WTC11 (cell line): ENCODE data around the gene CD8A. TPM values are rescaled to one million over a fixed set of nuclear protein-coding genes. Genes with fewer than 3 reads are reported as not detected.

ENCODE experiments used
- ATAC-seq: fragments of 200-7000 bp; cut with Tn5 transposase; 2 replicates; pipeline ENCODE4 v1.10.0; 2021; ENCODE audit warnings: mild to moderate bottlenecking, moderate library complexity
- CTCF ChIA-PET: fragments of 300-600 bp; sonication (Branson Sonifier 250); formaldehyde crosslinking; loops from one replicate; lab custom pipeline; 2021; ENCODE audit warnings: antibody characterized with exemption; lab: Charles Lee
- POLR2A ChIA-PET: fragments of 350-600 bp; sonication (Branson Sonifier 250); formaldehyde crosslinking; loops from one replicate; lab custom pipeline; 2021; ENCODE audit warnings: antibody characterized with exemption; lab: Charles Lee
- DNase-seq: peaks from one replicate; pipeline ENCODE4 v3.0.0; 2021; ENCODE audit warnings: low spot score
- H3K27ac Mint-ChIP-seq: 2 replicates; pipeline ENCODE4 v1.8.0; 2021; ENCODE audit warnings: mixed read lengths
- H3K27me3 Mint-ChIP-seq: 2 replicates; pipeline ENCODE4 v1.8.0; 2021; ENCODE audit warnings: low read depth, mild to moderate bottlenecking, moderate library complexity, mixed read lengths
- H3K36me3 Mint-ChIP-seq: 2 replicates; pipeline ENCODE4 v1.8.0; 2021; ENCODE audit warnings: mixed read lengths
- H3K4me1 Mint-ChIP-seq: 2 replicates; pipeline ENCODE4 v1.8.0; 2022; ENCODE audit warnings: mixed read lengths
- H3K4me3 Mint-ChIP-seq: 2 replicates; pipeline ENCODE4 v1.8.0; 2021; ENCODE audit warnings: mild to moderate bottlenecking, moderate library complexity, mixed read lengths
- H3K9me3 Mint-ChIP-seq: 2 replicates; pipeline ENCODE4 v1.8.0; 2021; ENCODE audit warnings: mixed read lengths
- ARID4B ChIP-seq: sonication (generic); formaldehyde crosslinking; IDR thresholded peaks from 2 replicates; pipeline ENCODE4 v1.8.0; 2023; ENCODE audit warnings: missing genetic modification reagents, mild to moderate bottlenecking, borderline replicate concordance
- ATF1 ChIP-seq: sonication (generic); formaldehyde crosslinking; IDR thresholded peaks from 2 replicates; pipeline ENCODE4 v1.8.1; 2023; ENCODE audit warnings: mild to moderate bottlenecking, moderate library complexity, missing genetic modification reagents
- E2F1 ChIP-seq: sonication (generic); formaldehyde crosslinking; IDR thresholded peaks from 2 replicates; pipeline ENCODE4 v1.8.0; 2022; ENCODE audit warnings: mild to moderate bottlenecking, missing genetic modification reagents
- E2F5 ChIP-seq: sonication (generic); formaldehyde crosslinking; IDR thresholded peaks from 2 replicates; pipeline ENCODE4 v1.8.1; 2022; ENCODE audit warnings: mild to moderate bottlenecking, moderate library complexity, missing genetic modification reagents
- ELF4 ChIP-seq: sonication (generic); formaldehyde crosslinking; IDR thresholded peaks from 2 replicates; pipeline ENCODE4 v1.8.1; 2022; ENCODE audit warnings: low read depth, mild to moderate bottlenecking, moderate library complexity, missing genetic modification reagents
- FOXP1 ChIP-seq: sonication (generic); formaldehyde crosslinking; IDR thresholded peaks from 2 replicates; pipeline ENCODE4 v1.8.0; 2022; ENCODE audit warnings: missing genetic modification reagents, mild to moderate bottlenecking, moderate library complexity, borderline replicate concordance
- GTF2I ChIP-seq: fragments of 250-450 bp; sonication (Bioruptor Pico); conservative IDR thresholded peaks from 2 replicates; pipeline ENCODE4 v1.4.0; 2021; ENCODE audit warnings: mild to moderate bottlenecking
- MYBL2 ChIP-seq: sonication (generic); formaldehyde crosslinking; IDR thresholded peaks from 2 replicates; pipeline ENCODE4 v1.8.1; 2023; ENCODE audit warnings: mild to moderate bottlenecking, moderate library complexity, missing genetic modification reagents
- NR3C1 ChIP-seq: sonication (generic); formaldehyde crosslinking; conservative IDR thresholded peaks from 2 replicates; pipeline ENCODE4 v1.8.1; 2023; ENCODE audit warnings: low read depth, mild to moderate bottlenecking, missing genetic modification reagents
- RELA ChIP-seq: sonication (generic); formaldehyde crosslinking; IDR thresholded peaks from 2 replicates; pipeline ENCODE4 v1.8.1; 2022; ENCODE audit warnings: missing genetic modification reagents, mild to moderate bottlenecking, borderline replicate concordance
- TP53 ChIP-seq: sonication (generic); formaldehyde crosslinking; IDR thresholded peaks from 2 replicates; pipeline ENCODE4 v1.8.1; 2023; ENCODE audit warnings: mild to moderate bottlenecking, missing genetic modification reagents
- ZNF219 ChIP-seq: sonication (generic); formaldehyde crosslinking; IDR thresholded peaks from 2 replicates; pipeline ENCODE4 v1.8.0; 2023; ENCODE audit warnings: missing genetic modification reagents, mild to moderate bottlenecking, borderline replicate concordance
- ZNF281 ChIP-seq: sonication (generic); formaldehyde crosslinking; IDR thresholded peaks from 2 replicates; pipeline ENCODE4 v1.8.0; 2023; ENCODE audit warnings: mild to moderate bottlenecking, missing genetic modification reagents
- ZNF396 ChIP-seq: fragments of 250-450 bp; sonication (Bioruptor Pico); IDR thresholded peaks from 2 replicates; pipeline ENCODE4 v1.8.0; 2021; ENCODE audit warnings: mild to moderate bottlenecking, moderate library complexity, borderline replicate concordance
- total RNA-seq: library from RNA; stranded (reverse); gene quantifications from 3 replicates; pipeline ENCODE4 v1.2.3, GENCODE V29; 2021
- TF ChIP-seq, protein P1 (sequence below): sonication (generic); formaldehyde crosslinking; conservative IDR thresholded peaks from 2 replicates; pipeline ENCODE4 v1.8.1; 2023; ENCODE audit warnings: mild to moderate bottlenecking, low read depth, missing genetic modification reagents, moderate library complexity
- TF ChIP-seq, protein P2 (sequence below): fragments of 250-450 bp; sonication (Bioruptor Pico); IDR thresholded peaks from 2 replicates; pipeline ENCODE4 v1.9.0; 2021; ENCODE audit warnings: mild to moderate bottlenecking

Gene CD8A
- total RNA-seq, 1 experiment from 2014 or later = 0.44 TPM

- no peak for TF ChIP-seq ZNF219 (CRISPR knock-in tag)
Measured at GRCh38 chr2:86791573-86791972, 860 bp upstream of the CD8A start (continued).

DNA sequence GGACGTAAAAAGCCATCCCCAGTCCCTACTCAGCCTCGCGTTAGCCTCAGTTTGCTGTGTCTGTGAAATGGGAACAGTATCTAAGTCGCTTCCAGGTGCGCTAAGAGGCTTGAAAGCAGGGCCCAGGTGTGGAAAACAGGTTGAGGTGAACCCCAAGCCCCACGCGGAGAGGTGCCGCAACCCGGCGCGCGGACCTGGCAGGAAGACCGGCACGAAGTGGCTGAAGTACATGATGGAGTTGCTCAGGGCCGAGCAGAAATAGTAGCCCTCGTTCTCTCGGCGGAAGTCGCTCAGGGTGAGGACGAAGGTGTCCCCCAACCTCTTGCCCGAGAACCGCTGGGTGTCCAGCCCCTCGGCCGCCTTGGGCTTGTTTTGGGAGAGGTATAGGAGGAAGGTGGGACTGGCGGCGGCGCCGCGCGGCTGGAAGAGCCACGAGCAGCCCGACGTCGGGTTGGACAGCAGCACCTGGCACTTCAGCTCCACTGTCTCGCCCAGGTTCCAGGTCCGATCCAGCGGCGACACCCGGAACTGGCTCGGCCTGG is 508 bp downstream of the CD8A start:
- ATAC-seq (peak; percentile 52), DNase-seq (peak; percentile 29)
- Mint-ChIP-seq H3K36me3 (no peaks in the 10 kb centered on the region), H3K4me3 (peak overlapping the region; percentile 64), H3K27me3 (peaks cover 86% of the 10 kb centered on the region), H3K9me3 (peaks cover 4% of the 10 kb centered on the region), H3K27ac (no peak overlapping the region), H3K4me1 (peaks cover 20% of the 10 kb centered on the region)
- ChIA-PET CTCF (interaction anchor here (1.4 kb wide), 1 partner anchor 303 kb away, joined by 3 read pairs; no protein-coding TSS in a partner anchor), POLR2A (no interaction called here)
- 0 out of 2 replicates have a peak, but pooled peaks have one; percentile 8 for TF ChIP-seq E2F5 (CRISPR knock-in tag)
- TF ChIP-seq GTF2I (CRISPR knock-in tag) = peak; percentile 90
- TF ChIP-seq FOXP1 (CRISPR knock-in tag) = 0 out of 2 replicates have a peak, but pooled peaks have one; percentile 10
- peak; percentile 44; the same call in 1 of the 2 replicates for TF ChIP-seq ARID4B (CRISPR knock-in tag)
- TF ChIP-seq, protein P1, sequence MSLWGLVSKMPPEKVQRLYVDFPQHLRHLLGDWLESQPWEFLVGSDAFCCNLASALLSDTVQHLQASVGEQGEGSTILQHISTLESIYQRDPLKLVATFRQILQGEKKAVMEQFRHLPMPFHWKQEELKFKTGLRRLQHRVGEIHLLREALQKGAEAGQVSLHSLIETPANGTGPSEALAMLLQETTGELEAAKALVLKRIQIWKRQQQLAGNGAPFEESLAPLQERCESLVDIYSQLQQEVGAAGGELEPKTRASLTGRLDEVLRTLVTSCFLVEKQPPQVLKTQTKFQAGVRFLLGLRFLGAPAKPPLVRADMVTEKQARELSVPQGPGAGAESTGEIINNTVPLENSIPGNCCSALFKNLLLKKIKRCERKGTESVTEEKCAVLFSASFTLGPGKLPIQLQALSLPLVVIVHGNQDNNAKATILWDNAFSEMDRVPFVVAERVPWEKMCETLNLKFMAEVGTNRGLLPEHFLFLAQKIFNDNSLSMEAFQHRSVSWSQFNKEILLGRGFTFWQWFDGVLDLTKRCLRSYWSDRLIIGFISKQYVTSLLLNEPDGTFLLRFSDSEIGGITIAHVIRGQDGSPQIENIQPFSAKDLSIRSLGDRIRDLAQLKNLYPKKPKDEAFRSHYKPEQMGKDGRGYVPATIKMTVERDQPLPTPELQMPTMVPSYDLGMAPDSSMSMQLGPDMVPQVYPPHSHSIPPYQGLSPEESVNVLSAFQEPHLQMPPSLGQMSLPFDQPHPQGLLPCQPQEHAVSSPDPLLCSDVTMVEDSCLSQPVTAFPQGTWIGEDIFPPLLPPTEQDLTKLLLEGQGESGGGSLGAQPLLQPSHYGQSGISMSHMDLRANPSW (CRISPR knock-in tag) = no peak
- no peak for TF ChIP-seq TP53
- TF ChIP-seq ATF1 (CRISPR knock-in tag) = no peak
- TF ChIP-seq E2F1 = 0 out of 2 replicates have a peak, but pooled peaks have one; percentile 57

DNA sequence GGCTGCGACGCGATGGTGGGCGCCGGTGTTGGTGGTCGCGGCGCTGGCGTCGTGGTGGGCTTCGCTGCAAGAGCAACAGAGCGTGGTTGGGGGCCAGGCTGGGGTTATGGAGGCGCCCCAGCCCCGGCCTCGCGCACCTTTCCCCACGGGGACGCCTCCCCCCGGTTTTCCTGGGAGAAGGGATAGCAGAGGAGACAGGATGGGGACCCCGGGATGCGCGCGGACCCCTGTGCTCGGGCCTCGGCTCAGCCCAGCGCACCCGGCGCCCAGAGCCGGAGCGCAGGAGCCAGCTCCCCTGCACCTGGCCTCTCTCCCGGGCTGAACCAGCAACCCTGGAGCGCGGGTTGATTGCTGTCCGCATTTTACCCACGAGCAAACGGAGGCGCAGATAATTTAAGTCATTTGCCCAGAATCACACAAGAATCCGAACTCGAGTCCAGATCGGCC is 1.0 kb downstream of the CD8A start:
- Mint-ChIP-seq H3K27me3 (peaks cover 81% of the 10 kb centered on the region), H3K36me3 (no peaks in the 10 kb centered on the region), H3K9me3 (no peaks in the 10 kb centered on the region), H3K4me1 (peaks cover 20% of the 10 kb centered on the region), H3K27ac (no peak overlapping the region), H3K4me3 (peak overlapping the region; percentile 64)
- POLR2A ChIA-PET = no interaction called here
- peak; percentile 23 for DNase-seq
- CTCF ChIA-PET = no interaction called here
- ATAC-seq = no peak
- no peak for TF ChIP-seq ATF1 (CRISPR knock-in tag)
- no peak for TF ChIP-seq NR3C1 (CRISPR knock-in tag)
- no peak for TF ChIP-seq ELF4 (CRISPR knock-in tag)
- TF ChIP-seq, protein P2, sequence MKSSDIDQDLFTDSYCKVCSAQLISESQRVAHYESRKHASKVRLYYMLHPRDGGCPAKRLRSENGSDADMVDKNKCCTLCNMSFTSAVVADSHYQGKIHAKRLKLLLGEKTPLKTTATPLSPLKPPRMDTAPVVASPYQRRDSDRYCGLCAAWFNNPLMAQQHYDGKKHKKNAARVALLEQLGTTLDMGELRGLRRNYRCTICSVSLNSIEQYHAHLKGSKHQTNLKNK (CRISPR knock-in tag) = no peak
- no peak for TF ChIP-seq ZNF396 (CRISPR knock-in tag)
- no peak for TF ChIP-seq ZNF281 (CRISPR knock-in tag)
- TF ChIP-seq MYBL2 = no peak
- no peak for TF ChIP-seq RELA (CRISPR knock-in tag)
- TF ChIP-seq, protein P1 (CRISPR knock-in tag) = no peak
